Measurements from ENCODE around the gene KCNJ6.

- TF ChIP-seq CTCF (IDR thresholded peaks at IDR 0.05) (no peak), POLR2A (IDR thresholded peaks at IDR 0.05) (no peak), POLR2AphosphoS5 (IDR thresholded peaks at IDR 0.05; ENCODE audit: insufficient read depth in 1 of 2, low read depth in 1 of 2) (no peak)
Observed at GRCh38 chr21:37614351-37614875, 301.8 kb downstream of the KCNJ6 start.
